ENCODE measurements around the gene ATP4B.

DNA sequence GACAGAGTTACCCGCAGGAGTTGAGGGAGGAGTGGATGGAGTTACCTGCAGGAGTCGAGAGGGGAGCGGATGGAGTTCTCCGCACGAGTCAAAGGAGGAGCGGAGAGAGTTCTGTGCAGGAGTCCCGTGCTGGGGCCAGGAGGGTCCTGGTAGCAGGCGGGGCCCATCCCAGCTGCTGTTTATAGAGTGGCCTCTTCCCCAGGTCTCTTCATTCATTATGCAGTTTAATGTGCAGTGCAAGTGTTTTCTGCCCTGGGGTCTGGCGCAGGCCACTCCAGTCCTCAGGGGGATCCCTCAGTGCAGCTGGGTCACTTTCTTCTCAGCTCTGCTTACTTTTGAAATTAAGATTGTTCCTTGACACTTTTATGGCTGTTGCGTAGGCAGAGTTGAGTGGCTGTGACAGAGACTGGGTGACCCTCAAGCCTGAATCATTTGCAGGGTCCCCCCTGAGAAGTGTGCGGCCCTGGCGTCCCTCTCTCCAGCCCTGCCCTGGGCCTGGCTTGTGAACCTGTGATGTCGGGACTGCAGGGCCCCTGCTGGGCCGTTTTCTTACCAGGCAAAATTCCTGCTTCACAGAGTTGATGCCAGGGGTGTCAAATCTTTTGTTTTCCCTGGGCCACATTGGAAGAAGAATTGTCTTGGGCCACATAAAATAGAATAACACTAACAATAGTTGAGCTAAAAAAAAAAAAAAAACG, 55.6 kb downstream of the ATP4B start:
- TF ChIP-seq, protein P1, sequence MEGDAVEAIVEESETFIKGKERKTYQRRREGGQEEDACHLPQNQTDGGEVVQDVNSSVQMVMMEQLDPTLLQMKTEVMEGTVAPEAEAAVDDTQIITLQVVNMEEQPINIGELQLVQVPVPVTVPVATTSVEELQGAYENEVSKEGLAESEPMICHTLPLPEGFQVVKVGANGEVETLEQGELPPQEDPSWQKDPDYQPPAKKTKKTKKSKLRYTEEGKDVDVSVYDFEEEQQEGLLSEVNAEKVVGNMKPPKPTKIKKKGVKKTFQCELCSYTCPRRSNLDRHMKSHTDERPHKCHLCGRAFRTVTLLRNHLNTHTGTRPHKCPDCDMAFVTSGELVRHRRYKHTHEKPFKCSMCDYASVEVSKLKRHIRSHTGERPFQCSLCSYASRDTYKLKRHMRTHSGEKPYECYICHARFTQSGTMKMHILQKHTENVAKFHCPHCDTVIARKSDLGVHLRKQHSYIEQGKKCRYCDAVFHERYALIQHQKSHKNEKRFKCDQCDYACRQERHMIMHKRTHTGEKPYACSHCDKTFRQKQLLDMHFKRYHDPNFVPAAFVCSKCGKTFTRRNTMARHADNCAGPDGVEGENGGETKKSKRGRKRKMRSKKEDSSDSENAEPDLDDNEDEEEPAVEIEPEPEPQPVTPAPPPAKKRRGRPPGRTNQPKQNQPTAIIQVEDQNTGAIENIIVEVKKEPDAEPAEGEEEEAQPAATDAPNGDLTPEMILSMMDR (IDR thresholded peaks at IDR 0.05): no peak
- TF ChIP-seq POLR2A (IDR thresholded peaks at IDR 0.05) (no peak), EP300 (IDR thresholded peaks at IDR 0.05) (no peak), POLR2AphosphoS5 (IDR thresholded peaks at IDR 0.05) (no peak)
